Upper lobe of left lung (tissue), 4 donors: ENCODE results near the gene DQX1.

Source experiments
- EP300 ChIP-seq, 4 donors: sonication (generic); formaldehyde crosslinking; IDR thresholded peaks; one replicate each; pipeline ENCODE4 v1.5.1; 2017; ENCODE audit warnings: antibody characterized with exemption in 4 of 4, control low read depth in 2 of 4
- POLR2A ChIP-seq, 4 donors: fragments of 450-650 bp; IDR thresholded peaks; one replicate each; pipeline ENCODE4 v1.5.1; 2016 to 2017; ENCODE audit warnings: antibody characterized with exemption in 4 of 4, mild to moderate bottlenecking in 2 of 4
- POLR2AphosphoS5 ChIP-seq, 2 donors: sonication (generic); formaldehyde crosslinking; IDR thresholded peaks; one replicate each; pipeline ENCODE4 v1.5.1; 2017; ENCODE audit warnings: antibody characterized with exemption in 2 of 2
- TF ChIP-seq, protein P1 (sequence below), 6 experiments: fragments of 450-650 bp in 4 of 6; fragments of 200-600 bp in 2 of 6; sonication (generic) in 2 of 6; IDR thresholded peaks; one replicate each; pipeline ENCODE4 v1.5.1; 2016 to 2019; ENCODE audit warnings: antibody characterized with exemption in 6 of 6

DNA sequence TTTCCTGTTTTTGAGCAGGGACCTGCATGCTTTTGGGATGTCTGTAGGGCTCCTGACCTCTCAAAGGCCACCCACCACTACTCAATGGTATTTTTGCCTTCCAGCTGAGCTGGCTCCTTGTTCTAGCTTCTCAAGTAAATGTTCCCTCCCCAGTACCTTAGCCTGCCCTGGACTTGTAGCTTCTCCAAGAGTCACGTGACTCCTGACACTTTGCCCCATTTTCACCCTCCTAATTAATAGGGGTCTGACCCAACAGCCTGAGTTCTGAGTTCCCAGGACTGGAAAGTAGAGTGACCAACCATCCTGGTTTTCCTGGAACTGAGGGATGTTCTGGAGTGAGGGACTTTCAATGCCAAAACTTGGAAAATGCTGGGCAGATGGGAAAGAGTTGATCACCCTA, 30.6 kb downstream of the DQX1 start:
- TF ChIP-seq, protein P1, sequence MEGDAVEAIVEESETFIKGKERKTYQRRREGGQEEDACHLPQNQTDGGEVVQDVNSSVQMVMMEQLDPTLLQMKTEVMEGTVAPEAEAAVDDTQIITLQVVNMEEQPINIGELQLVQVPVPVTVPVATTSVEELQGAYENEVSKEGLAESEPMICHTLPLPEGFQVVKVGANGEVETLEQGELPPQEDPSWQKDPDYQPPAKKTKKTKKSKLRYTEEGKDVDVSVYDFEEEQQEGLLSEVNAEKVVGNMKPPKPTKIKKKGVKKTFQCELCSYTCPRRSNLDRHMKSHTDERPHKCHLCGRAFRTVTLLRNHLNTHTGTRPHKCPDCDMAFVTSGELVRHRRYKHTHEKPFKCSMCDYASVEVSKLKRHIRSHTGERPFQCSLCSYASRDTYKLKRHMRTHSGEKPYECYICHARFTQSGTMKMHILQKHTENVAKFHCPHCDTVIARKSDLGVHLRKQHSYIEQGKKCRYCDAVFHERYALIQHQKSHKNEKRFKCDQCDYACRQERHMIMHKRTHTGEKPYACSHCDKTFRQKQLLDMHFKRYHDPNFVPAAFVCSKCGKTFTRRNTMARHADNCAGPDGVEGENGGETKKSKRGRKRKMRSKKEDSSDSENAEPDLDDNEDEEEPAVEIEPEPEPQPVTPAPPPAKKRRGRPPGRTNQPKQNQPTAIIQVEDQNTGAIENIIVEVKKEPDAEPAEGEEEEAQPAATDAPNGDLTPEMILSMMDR (IDR thresholded peaks at IDR 0.05): no peak
- TF ChIP-seq POLR2A (IDR thresholded peaks at IDR 0.05) (no peak), EP300 (IDR thresholded peaks at IDR 0.05) (no peak), POLR2AphosphoS5 (IDR thresholded peaks at IDR 0.05) (no peak)
